ENCODE measurements around the gene CNN2.

CNN2 gene

GRCh38 chr19:1001538-1002166, 24.8 kb upstream of the CNN2 start:
- H3K9me3 ChIP-seq (ENCODE audit: severe bottlenecking), result no peaks in the 10 kb centered on the region
- H3K27me3 ChIP-seq (ENCODE audit: insufficient read depth, poor library complexity, severe bottlenecking), result peaks cover 42% of the 10 kb centered on the region
- TF ChIP-seq CTCF (IDR thresholded peaks at IDR 0.05; ENCODE audit: poor library complexity, severe bottlenecking), result peak; percentile 79
- no peaks in the 10 kb centered on the region for H3K4me1 ChIP-seq (ENCODE audit: insufficient read depth, poor library complexity, severe bottlenecking)
- no peaks in the 10 kb centered on the region for H3K36me3 ChIP-seq (ENCODE audit: low read depth)
- no peak overlapping the region for H3K27ac ChIP-seq (ENCODE audit: poor library complexity, severe bottlenecking)
- ATAC-seq (ENCODE audit: low read depth) (peak; percentile 37; the same call in 2 of the 3 replicates), DNase-seq (ENCODE audit: low spot score) (no peak)
- no peak overlapping the region for H3K4me3 ChIP-seq (ENCODE audit: severe bottlenecking)

DNA sequence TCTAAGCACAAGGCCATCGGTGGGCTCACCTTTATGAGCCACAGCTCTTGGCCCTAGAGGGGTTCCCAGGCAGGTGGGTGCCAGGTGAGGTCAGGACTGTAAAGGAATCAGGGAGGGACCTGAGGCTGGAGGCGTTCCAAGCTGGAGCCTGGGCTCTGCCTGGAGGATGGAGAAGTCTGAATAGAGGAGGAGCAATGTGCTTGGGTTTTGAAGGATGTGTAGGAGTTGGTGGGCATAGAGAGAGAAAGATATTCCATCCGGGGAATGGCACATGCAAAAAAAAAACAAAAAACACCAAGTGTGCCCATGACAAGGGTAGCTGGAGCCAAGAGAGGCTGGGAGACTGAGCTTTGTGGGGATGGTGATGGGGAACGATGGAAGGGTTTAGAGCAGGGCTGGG, 23.8 kb upstream of the CNN2 start:
- no peaks in the 10 kb centered on the region for H3K36me3 ChIP-seq (ENCODE audit: low read depth)
- DNase-seq (ENCODE audit: low spot score), result no peak
- H3K4me1 ChIP-seq (ENCODE audit: insufficient read depth, poor library complexity, severe bottlenecking), result no peaks in the 10 kb centered on the region
- H3K4me3 ChIP-seq (ENCODE audit: severe bottlenecking), result no peak overlapping the region
- no peaks in the 10 kb centered on the region for H3K9me3 ChIP-seq (ENCODE audit: severe bottlenecking)
- no peak overlapping the region for H3K27ac ChIP-seq (ENCODE audit: poor library complexity, severe bottlenecking)
- no peak for TF ChIP-seq CTCF (IDR thresholded peaks at IDR 0.05; ENCODE audit: poor library complexity, severe bottlenecking)
- no peak for ATAC-seq (ENCODE audit: low read depth)
- peaks cover 34% of the 10 kb centered on the region for H3K27me3 ChIP-seq (ENCODE audit: insufficient read depth, poor library complexity, severe bottlenecking)

GRCh38 chr19:1003283-1003682, 23.1 kb upstream of the CNN2 start:
- ATAC-seq (ENCODE audit: low read depth), result no peak
- no peak overlapping the region for H3K27ac ChIP-seq (ENCODE audit: poor library complexity, severe bottlenecking)
- no peak overlapping the region for H3K4me3 ChIP-seq (ENCODE audit: severe bottlenecking)
- no peaks in the 10 kb centered on the region for H3K9me3 ChIP-seq (ENCODE audit: severe bottlenecking)
- H3K4me1 ChIP-seq (ENCODE audit: insufficient read depth, poor library complexity, severe bottlenecking), result no peaks in the 10 kb centered on the region
- H3K36me3 ChIP-seq (ENCODE audit: low read depth), result no peaks in the 10 kb centered on the region
- peaks cover 27% of the 10 kb centered on the region for H3K27me3 ChIP-seq (ENCODE audit: insufficient read depth, poor library complexity, severe bottlenecking)
- no peak for DNase-seq (ENCODE audit: low spot score)
- TF ChIP-seq CTCF (IDR thresholded peaks at IDR 0.05; ENCODE audit: poor library complexity, severe bottlenecking), result no peak

DNA sequence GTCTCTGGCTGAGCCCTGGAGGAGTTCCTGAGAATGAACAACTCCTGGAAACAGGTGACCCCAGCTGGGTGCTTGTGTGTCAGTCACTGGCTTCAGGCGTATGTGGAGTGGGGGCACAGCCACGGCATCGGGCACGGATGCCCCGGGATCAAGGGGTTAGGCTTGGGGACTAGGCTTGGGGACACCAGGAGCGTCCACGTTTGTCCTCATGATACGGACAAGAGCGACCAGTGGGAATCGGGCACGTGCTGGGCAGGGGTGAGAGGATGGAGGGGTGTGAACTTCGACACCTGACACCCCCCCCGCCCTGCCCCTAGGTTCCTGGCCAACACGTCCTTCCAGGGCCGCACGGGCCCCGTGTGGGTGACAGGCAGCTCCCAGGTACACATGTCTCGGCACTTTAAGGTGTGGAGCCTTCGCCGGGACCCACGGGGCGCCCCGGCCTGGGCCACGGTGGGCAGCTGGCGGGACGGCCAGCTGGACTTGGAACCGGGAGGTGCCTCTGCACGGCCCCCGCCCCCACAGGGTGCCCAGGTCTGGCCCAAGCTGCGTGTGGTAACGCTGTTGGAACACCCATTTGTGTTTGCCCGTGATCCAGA, 22.1 kb upstream of the CNN2 start:
- DNase-seq (ENCODE audit: low spot score) (no peak), ATAC-seq (ENCODE audit: low read depth) (no peak)
- Histone ChIP-seq H3K9me3 (ENCODE audit: severe bottlenecking) (no peaks in the 10 kb centered on the region), H3K27ac (ENCODE audit: poor library complexity, severe bottlenecking) (no peak overlapping the region), H3K4me3 (ENCODE audit: severe bottlenecking) (no peak overlapping the region), H3K4me1 (ENCODE audit: insufficient read depth, poor library complexity, severe bottlenecking) (no peaks in the 10 kb centered on the region), H3K27me3 (ENCODE audit: insufficient read depth, poor library complexity, severe bottlenecking) (peaks cover 19% of the 10 kb centered on the region), H3K36me3 (ENCODE audit: low read depth) (no peaks in the 10 kb centered on the region)
- no peak for TF ChIP-seq CTCF (IDR thresholded peaks at IDR 0.05; ENCODE audit: poor library complexity, severe bottlenecking)

All from RWPE2 (cell line).